HG02623 (cell line): ENCODE measurements around the gene MRPL18.
"Not testable (repeated sequence)": the region's sequence is repeated elsewhere in the genome, so short reads cannot be mapped to it uniquely, and the experiment has no call there.

Source experiments
- ATAC-seq: cut with Tn5 transposase; IDR thresholded peaks from one replicate; pipeline ENCODE4 v1.9.1; 2021; ENCODE audit warnings: moderate library complexity; ENCODE audit not compliant: unreplicated experiment

MRPL18 gene

GRCh38 chr6:159815410-159815809, 25.1 kb downstream of the MRPL18 start:
- ATAC-seq = no peak

GRCh38 chr6:159816775-159817174, 26.5 kb downstream of the MRPL18 start:
- not testable (repeated sequence) for ATAC-seq

GRCh38 chr6:159817951-159818739, 27.9 kb downstream of the MRPL18 start:
- no peak for ATAC-seq

- ATAC-seq = no peak
Observed at GRCh38 chr6:159819098-159819497, 28.8 kb downstream of the MRPL18 start.

- ATAC-seq = peak; percentile 54
Observed at GRCh38 chr6:159819932-159820640, 29.8 kb downstream of the MRPL18 start.

- ATAC-seq = no peak
Observed at GRCh38 chr6:159821122-159821521, 30.9 kb downstream of the MRPL18 start.

- no peak for ATAC-seq
Observed at GRCh38 chr6:159821726-159822125, 31.5 kb downstream of the MRPL18 start.

GRCh38 chr6:159823953-159824352, 33.7 kb downstream of the MRPL18 start:
- no peak for ATAC-seq

GRCh38 chr6:159824690-159825089, 34.4 kb downstream of the MRPL18 start:
- ATAC-seq = not testable (repeated sequence)

GRCh38 chr6:159826004-159826403, 35.7 kb downstream of the MRPL18 start:
- no peak for ATAC-seq

GRCh38 chr6:159826968-159827647, 36.8 kb downstream of the MRPL18 start:
- ATAC-seq = no peak

- ATAC-seq = no peak
Observed at GRCh38 chr6:159828074-159828473, 37.8 kb downstream of the MRPL18 start.

- no peak for ATAC-seq
Observed at GRCh38 chr6:159829526-159829925, 39.3 kb downstream of the MRPL18 start.

GRCh38 chr6:159830501-159831372, 40.5 kb downstream of the MRPL18 start:
- ATAC-seq = no peak

GRCh38 chr6:159831373-159831679, 41.1 kb downstream of the MRPL18 start:
- no peak for ATAC-seq

- no peak for ATAC-seq
Observed at GRCh38 chr6:159832946-159833345, 42.7 kb downstream of the MRPL18 start.

- ATAC-seq = no peak
Observed at GRCh38 chr6:159833556-159833955, 43.3 kb downstream of the MRPL18 start.

- ATAC-seq = no peak
Observed at GRCh38 chr6:159833997-159834603, 43.8 kb downstream of the MRPL18 start.

GRCh38 chr6:159836718-159837490, 46.6 kb downstream of the MRPL18 start:
- no peak for ATAC-seq

GRCh38 chr6:159837511-159837910, 47.2 kb downstream of the MRPL18 start:
- ATAC-seq = no peak
